HG03354 (cell line): Measurements from ENCODE around the gene HFE.
"Not testable (repeated sequence)": the region's sequence is repeated elsewhere in the genome, so short reads cannot be mapped to it uniquely, and the experiment has no call there.

ENCODE experiments used
- ATAC-seq: cut with Tn5 transposase; IDR thresholded peaks from one replicate; pipeline ENCODE4 v1.9.1; 2021; ENCODE audit warnings: mild to moderate bottlenecking; ENCODE audit not compliant: unreplicated experiment, poor library complexity, severe bottlenecking

HFE gene

GRCh38 chr6:26058477-26059033 is 28.7 kb upstream of the HFE start:
- ATAC-seq: not testable (repeated sequence)

- ATAC-seq: no peak
Observed at GRCh38 chr6:26059941-26060340, 27.3 kb upstream of the HFE start.

- no peak for ATAC-seq
Observed at GRCh38 chr6:26064619-26065257, 22.5 kb upstream of the HFE start.

GRCh38 chr6:26065952-26066380 is 21.3 kb upstream of the HFE start:
- peak; percentile 95 for ATAC-seq

GRCh38 chr6:26067367-26067766 is 19.9 kb upstream of the HFE start:
- ATAC-seq: no peak

- no peak for ATAC-seq
Observed at GRCh38 chr6:26068036-26068435, 19.2 kb upstream of the HFE start.

- ATAC-seq: no peak
Observed at GRCh38 chr6:26071135-26071534, 16.1 kb upstream of the HFE start.

- ATAC-seq: no peak
Observed at GRCh38 chr6:26075063-26075717, 12.0 kb upstream of the HFE start.

GRCh38 chr6:26078066-26078465 is 9.2 kb upstream of the HFE start:
- ATAC-seq: not testable (repeated sequence)

- ATAC-seq: not testable (repeated sequence)
Observed at GRCh38 chr6:26081096-26081495, 6.1 kb upstream of the HFE start.

- ATAC-seq: no peak
Observed at GRCh38 chr6:26086211-26086610, 1.0 kb upstream of the HFE start.

- no peak for ATAC-seq
Observed at GRCh38 chr6:26088344-26088743, 1.1 kb downstream of the HFE start.

- ATAC-seq: no peak
Observed at GRCh38 chr6:26089272-26089671, 2.0 kb downstream of the HFE start.

- ATAC-seq: no peak
Observed at GRCh38 chr6:26092443-26092842, 5.2 kb downstream of the HFE start.

- no peak for ATAC-seq
Observed at GRCh38 chr6:26094036-26094435, 6.8 kb downstream of the HFE start.

GRCh38 chr6:26097268-26097875 is 10.1 kb downstream of the HFE start:
- peak; percentile 48 for ATAC-seq

GRCh38 chr6:26103141-26103769 is 16.0 kb downstream of the HFE start:
- ATAC-seq: peak; percentile 77

- peak; percentile 91 for ATAC-seq
Observed at GRCh38 chr6:26103770-26104456, 16.7 kb downstream of the HFE start.

GRCh38 chr6:26104457-26105108 is 17.4 kb downstream of the HFE start:
- ATAC-seq: peak; percentile 13
